T-helper 2 cell treated with Interferon-gamma antibody and Interleukin-4, amounts not matched to agents 100 ng/mL and 5 ng/mL, for 36 hours (primary cell): ENCODE measurements around the gene FLT1. TPM values are rescaled to one million over a fixed set of nuclear protein-coding genes. Genes with fewer than 3 reads are reported as not detected.

Source experiments
- intact Hi-C: fragments of 100-400 bp; cut with micrococcal nuclease; formaldehyde crosslinking; loops from one replicate; pipeline ENCODE4 v1.15.1; 2023
- total RNA-seq: library from RNA; stranded (reverse); gene quantifications from 2 replicates; pipeline ENCODE4 v1.2.3, GENCODE V29; 2022

The FLT1 gene
- total RNA-seq, 1 donor from 2014 or later, result 0.82 TPM

- intact Hi-C loops, result no loop called here
Measured at GRCh38 chr13:28267497-28267896, 227.4 kb downstream of the FLT1 start.

- intact Hi-C loops, result no loop called here
Measured at GRCh38 chr13:28258417-28258816, 236.5 kb downstream of the FLT1 start.

GRCh38 chr13:28257305-28257704 is 237.6 kb downstream of the FLT1 start:
- intact Hi-C loops, result no loop called here

GRCh38 chr13:28252547-28252946 is 242.4 kb downstream of the FLT1 start:
- intact Hi-C loops, result no loop called here

- intact Hi-C loops, result no loop called here
Measured at GRCh38 chr13:28251466-28251865, 243.5 kb downstream of the FLT1 start.

GRCh38 chr13:28250542-28250941 is 244.4 kb downstream of the FLT1 start:
- intact Hi-C loops, result no loop called here

Other genes with a start within 250 kb of the FLT1 start
- 98.4 and 104 TPM in 2 replicates for gene POMP, start 164.0 kb upstream of the FLT1 start, total RNA-seq
- 10.5 and 12.2 TPM in 2 replicates for gene SLC46A3, start 223.8 kb upstream of the FLT1 start, total RNA-seq